WTC11 (cell line): ENCODE data around the gene GPR155. TPM values are rescaled to one million over a fixed set of nuclear protein-coding genes. Genes with fewer than 3 reads are reported as not detected.
"Not testable (repeated sequence)": the region's sequence is repeated elsewhere in the genome, so short reads cannot be mapped to it uniquely, and the experiment has no call there.

Source experiments
- ATAC-seq: fragments of 200-7000 bp; cut with Tn5 transposase; 2 replicates; pipeline ENCODE4 v1.10.0; 2021; ENCODE audit warnings: mild to moderate bottlenecking, moderate library complexity
- CTCF ChIA-PET: fragments of 300-600 bp; sonication (Branson Sonifier 250); formaldehyde crosslinking; loops from one replicate; lab custom pipeline; 2021; ENCODE audit warnings: antibody characterized with exemption; lab: Charles Lee
- POLR2A ChIA-PET: fragments of 350-600 bp; sonication (Branson Sonifier 250); formaldehyde crosslinking; loops from one replicate; lab custom pipeline; 2021; ENCODE audit warnings: antibody characterized with exemption; lab: Charles Lee
- DNase-seq: peaks from one replicate; pipeline ENCODE4 v3.0.0; 2021; ENCODE audit warnings: low spot score
- H3K27ac Mint-ChIP-seq: 2 replicates; pipeline ENCODE4 v1.8.0; 2021; ENCODE audit warnings: mixed read lengths
- H3K27me3 Mint-ChIP-seq: 2 replicates; pipeline ENCODE4 v1.8.0; 2021; ENCODE audit warnings: low read depth, mild to moderate bottlenecking, moderate library complexity, mixed read lengths
- H3K36me3 Mint-ChIP-seq: 2 replicates; pipeline ENCODE4 v1.8.0; 2021; ENCODE audit warnings: mixed read lengths
- H3K4me1 Mint-ChIP-seq: 2 replicates; pipeline ENCODE4 v1.8.0; 2022; ENCODE audit warnings: mixed read lengths
- H3K4me3 Mint-ChIP-seq: 2 replicates; pipeline ENCODE4 v1.8.0; 2021; ENCODE audit warnings: mild to moderate bottlenecking, moderate library complexity, mixed read lengths
- H3K9me3 Mint-ChIP-seq: 2 replicates; pipeline ENCODE4 v1.8.0; 2021; ENCODE audit warnings: mixed read lengths
- AFF4 ChIP-seq: sonication (generic); formaldehyde crosslinking; IDR thresholded peaks from 2 replicates; pipeline ENCODE4 v1.8.1; 2023; ENCODE audit warnings: mild to moderate bottlenecking, missing genetic modification reagents, borderline replicate concordance
- CBFB ChIP-seq: sonication (generic); formaldehyde crosslinking; IDR thresholded peaks from 2 replicates; pipeline ENCODE4 v1.8.1; 2022; ENCODE audit warnings: mild to moderate bottlenecking, low read depth, missing genetic modification reagents
- CTCF ChIP-seq: fragments of 200-600 bp; IDR thresholded peaks from 2 replicates; pipeline ENCODE4 v1.8.0; 2022; ENCODE audit warnings: antibody characterized with exemption
- EMX1 ChIP-seq: fragments of 250-450 bp; sonication (Bioruptor Pico); IDR thresholded peaks from 2 replicates; pipeline ENCODE4 v1.8.0; 2021; ENCODE audit warnings: mild to moderate bottlenecking
- ESRRA ChIP-seq: sonication (generic); formaldehyde crosslinking; IDR thresholded peaks from 2 replicates; pipeline ENCODE4 v1.8.1; 2022; ENCODE audit warnings: mild to moderate bottlenecking, missing genetic modification reagents, borderline replicate concordance
- MXD4 ChIP-seq: fragments of 250-450 bp; sonication (Bioruptor Pico); IDR thresholded peaks from 2 replicates; pipeline ENCODE4 v1.8.0; 2021; ENCODE audit warnings: mild to moderate bottlenecking, moderate library complexity, borderline replicate concordance
- MYBL2 ChIP-seq: sonication (generic); formaldehyde crosslinking; IDR thresholded peaks from 2 replicates; pipeline ENCODE4 v1.8.1; 2023; ENCODE audit warnings: mild to moderate bottlenecking, moderate library complexity, missing genetic modification reagents
- NR2C2 ChIP-seq: sonication (generic); formaldehyde crosslinking; IDR thresholded peaks from 2 replicates; pipeline ENCODE4 v1.8.0; 2022; ENCODE audit warnings: mild to moderate bottlenecking, missing genetic modification reagents
- ZBTB21 ChIP-seq: sonication (generic); formaldehyde crosslinking; IDR thresholded peaks from 2 replicates; pipeline ENCODE4 v1.8.1; 2023; ENCODE audit warnings: mild to moderate bottlenecking, missing genetic modification reagents, borderline replicate concordance
- ZNF396 ChIP-seq: fragments of 250-450 bp; sonication (Bioruptor Pico); IDR thresholded peaks from 2 replicates; pipeline ENCODE4 v1.8.0; 2021; ENCODE audit warnings: mild to moderate bottlenecking, moderate library complexity, borderline replicate concordance
- total RNA-seq: library from RNA; stranded (reverse); gene quantifications from 3 replicates; pipeline ENCODE4 v1.2.3, GENCODE V29; 2021
- TF ChIP-seq, protein P1 (sequence below): sonication (generic); formaldehyde crosslinking; IDR thresholded peaks from 2 replicates; pipeline ENCODE4 v1.8.1; 2023; ENCODE audit warnings: mild to moderate bottlenecking, moderate library complexity, missing genetic modification reagents
- TF ChIP-seq, protein P2 (sequence below): sonication (generic); formaldehyde crosslinking; IDR thresholded peaks from 2 replicates; pipeline ENCODE4 v1.8.1; 2023; ENCODE audit warnings: mild to moderate bottlenecking, missing genetic modification reagents
- TF ChIP-seq, protein P3 (sequence below): sonication (generic); formaldehyde crosslinking; IDR thresholded peaks from 2 replicates; pipeline ENCODE4 v1.8.1; 2022; ENCODE audit warnings: mild to moderate bottlenecking, missing genetic modification reagents, moderate library complexity, borderline replicate concordance
- TF ChIP-seq, protein P4 (sequence below): sonication (generic); formaldehyde crosslinking; conservative IDR thresholded peaks from 2 replicates; pipeline ENCODE4 v1.8.1; 2023; ENCODE audit warnings: mild to moderate bottlenecking, low read depth, missing genetic modification reagents, moderate library complexity

The GPR155 gene
- total RNA-seq, 1 experiment from 2014 or later, result 0.74 TPM

- TF ChIP-seq, protein P1, sequence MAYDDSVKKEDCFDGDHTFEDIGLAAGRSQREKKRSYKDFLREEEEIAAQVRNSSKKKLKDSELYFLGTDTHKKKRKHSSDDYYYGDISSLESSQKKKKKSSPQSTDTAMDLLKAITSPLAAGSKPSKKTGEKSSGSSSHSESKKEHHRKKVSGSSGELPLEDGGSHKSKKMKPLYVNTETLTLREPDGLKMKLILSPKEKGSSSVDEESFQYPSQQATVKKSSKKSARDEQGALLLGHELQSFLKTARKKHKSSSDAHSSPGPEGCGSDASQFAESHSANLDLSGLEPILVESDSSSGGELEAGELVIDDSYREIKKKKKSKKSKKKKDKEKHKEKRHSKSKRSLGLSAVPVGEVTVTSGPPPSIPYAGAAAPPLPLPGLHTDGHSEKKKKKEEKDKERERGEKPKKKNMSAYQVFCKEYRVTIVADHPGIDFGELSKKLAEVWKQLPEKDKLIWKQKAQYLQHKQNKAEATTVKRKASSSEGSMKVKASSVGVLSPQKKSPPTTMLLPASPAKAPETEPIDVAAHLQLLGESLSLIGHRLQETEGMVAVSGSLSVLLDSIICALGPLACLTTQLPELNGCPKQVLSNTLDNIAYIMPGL, result no peak
Measured at GRCh38 chr2:174485788-174486562, 854 bp downstream of the GPR155 start (continued).

- ATAC-seq, POLR2A ChIA-PET, H3K4me1 Mint-ChIP-seq, H3K36me3 Mint-ChIP-seq, H3K4me3 Mint-ChIP-seq, DNase-seq, H3K27ac Mint-ChIP-seq, H3K9me3 Mint-ChIP-seq: not testable (repeated sequence)
- H3K27me3 Mint-ChIP-seq, result peaks cover 35% of the 10 kb centered on the region
- CTCF ChIA-PET, result interaction anchor here (1.7 to 4.0 kb wide), 3 partner anchors 22 to 118 kb away, joined by 3 to 19 read pairs (median 15); no protein-coding TSS in a partner anchor
Measured at GRCh38 chr2:174485045-174485444, 1.8 kb downstream of the GPR155 start.

DNA sequence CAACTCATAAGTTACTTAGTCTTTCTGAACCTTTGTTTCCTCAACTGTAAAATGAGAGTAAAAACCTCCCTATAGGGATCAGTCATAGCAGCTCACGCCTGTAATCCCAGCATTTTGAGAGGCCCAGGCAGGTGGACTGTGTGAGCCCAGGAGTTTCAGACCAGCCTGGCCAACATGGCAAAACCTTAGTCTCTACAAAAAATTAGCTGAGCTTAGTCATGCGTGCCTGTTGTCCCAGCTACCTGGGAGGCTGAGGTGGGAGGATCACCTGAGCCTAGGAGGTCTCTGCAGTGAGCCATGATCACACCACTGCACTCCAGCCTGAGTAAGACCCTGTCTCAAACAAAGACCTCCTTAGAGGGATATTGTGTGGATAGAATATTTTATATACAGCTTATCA is 2.3 kb downstream of the GPR155 start:
- POLR2A ChIA-PET, result interaction anchor here (0.6 kb wide), 1 partner anchor 10 kb away, joined by 3 read pairs; no protein-coding TSS in a partner anchor
- H3K9me3 Mint-ChIP-seq, result peaks cover 8% of the 10 kb centered on the region; the same call in 1 of the 2 replicates
- CTCF ChIA-PET, result interaction anchor here (1.7 to 4.0 kb wide), 2 partner anchors 22 to 118 kb away, joined by 3 to 15 read pairs; no protein-coding TSS in a partner anchor
- DNase-seq (no peak), ATAC-seq (no peak)
- H3K27me3 Mint-ChIP-seq, result peaks cover 32% of the 10 kb centered on the region
- H3K4me1 Mint-ChIP-seq, result peaks cover 7% of the 10 kb centered on the region
- H3K4me3 Mint-ChIP-seq, result no peak overlapping the region
- H3K36me3 Mint-ChIP-seq, result 0 out of 2 replicates have a peak, but pooled peaks cover 3% of the 10 kb centered on the region
- no peak overlapping the region for H3K27ac Mint-ChIP-seq
- TF ChIP-seq, protein P2, sequence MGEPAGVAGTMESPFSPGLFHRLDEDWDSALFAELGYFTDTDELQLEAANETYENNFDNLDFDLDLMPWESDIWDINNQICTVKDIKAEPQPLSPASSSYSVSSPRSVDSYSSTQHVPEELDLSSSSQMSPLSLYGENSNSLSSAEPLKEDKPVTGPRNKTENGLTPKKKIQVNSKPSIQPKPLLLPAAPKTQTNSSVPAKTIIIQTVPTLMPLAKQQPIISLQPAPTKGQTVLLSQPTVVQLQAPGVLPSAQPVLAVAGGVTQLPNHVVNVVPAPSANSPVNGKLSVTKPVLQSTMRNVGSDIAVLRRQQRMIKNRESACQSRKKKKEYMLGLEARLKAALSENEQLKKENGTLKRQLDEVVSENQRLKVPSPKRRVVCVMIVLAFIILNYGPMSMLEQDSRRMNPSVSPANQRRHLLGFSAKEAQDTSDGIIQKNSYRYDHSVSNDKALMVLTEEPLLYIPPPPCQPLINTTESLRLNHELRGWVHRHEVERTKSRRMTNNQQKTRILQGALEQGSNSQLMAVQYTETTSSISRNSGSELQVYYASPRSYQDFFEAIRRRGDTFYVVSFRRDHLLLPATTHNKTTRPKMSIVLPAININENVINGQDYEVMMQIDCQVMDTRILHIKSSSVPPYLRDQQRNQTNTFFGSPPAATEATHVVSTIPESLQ (CRISPR knock-in tag), result no peak
- TF ChIP-seq MXD4 (CRISPR knock-in tag) (no peak), ZNF396 (CRISPR knock-in tag) (no peak), ESRRA (CRISPR knock-in tag) (no peak), NR2C2 (CRISPR knock-in tag) (no peak), CTCF (no peak), ZBTB21 (CRISPR knock-in tag) (no peak), CBFB (CRISPR knock-in tag) (no peak), EMX1 (CRISPR knock-in tag) (no peak), AFF4 (CRISPR knock-in tag) (no peak), MYBL2 (CRISPR knock-in tag) (no peak)
- TF ChIP-seq, protein P3, sequence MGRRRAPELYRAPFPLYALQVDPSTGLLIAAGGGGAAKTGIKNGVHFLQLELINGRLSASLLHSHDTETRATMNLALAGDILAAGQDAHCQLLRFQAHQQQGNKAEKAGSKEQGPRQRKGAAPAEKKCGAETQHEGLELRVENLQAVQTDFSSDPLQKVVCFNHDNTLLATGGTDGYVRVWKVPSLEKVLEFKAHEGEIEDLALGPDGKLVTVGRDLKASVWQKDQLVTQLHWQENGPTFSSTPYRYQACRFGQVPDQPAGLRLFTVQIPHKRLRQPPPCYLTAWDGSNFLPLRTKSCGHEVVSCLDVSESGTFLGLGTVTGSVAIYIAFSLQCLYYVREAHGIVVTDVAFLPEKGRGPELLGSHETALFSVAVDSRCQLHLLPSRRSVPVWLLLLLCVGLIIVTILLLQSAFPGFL (CRISPR knock-in tag), result no peak
- TF ChIP-seq, protein P4, sequence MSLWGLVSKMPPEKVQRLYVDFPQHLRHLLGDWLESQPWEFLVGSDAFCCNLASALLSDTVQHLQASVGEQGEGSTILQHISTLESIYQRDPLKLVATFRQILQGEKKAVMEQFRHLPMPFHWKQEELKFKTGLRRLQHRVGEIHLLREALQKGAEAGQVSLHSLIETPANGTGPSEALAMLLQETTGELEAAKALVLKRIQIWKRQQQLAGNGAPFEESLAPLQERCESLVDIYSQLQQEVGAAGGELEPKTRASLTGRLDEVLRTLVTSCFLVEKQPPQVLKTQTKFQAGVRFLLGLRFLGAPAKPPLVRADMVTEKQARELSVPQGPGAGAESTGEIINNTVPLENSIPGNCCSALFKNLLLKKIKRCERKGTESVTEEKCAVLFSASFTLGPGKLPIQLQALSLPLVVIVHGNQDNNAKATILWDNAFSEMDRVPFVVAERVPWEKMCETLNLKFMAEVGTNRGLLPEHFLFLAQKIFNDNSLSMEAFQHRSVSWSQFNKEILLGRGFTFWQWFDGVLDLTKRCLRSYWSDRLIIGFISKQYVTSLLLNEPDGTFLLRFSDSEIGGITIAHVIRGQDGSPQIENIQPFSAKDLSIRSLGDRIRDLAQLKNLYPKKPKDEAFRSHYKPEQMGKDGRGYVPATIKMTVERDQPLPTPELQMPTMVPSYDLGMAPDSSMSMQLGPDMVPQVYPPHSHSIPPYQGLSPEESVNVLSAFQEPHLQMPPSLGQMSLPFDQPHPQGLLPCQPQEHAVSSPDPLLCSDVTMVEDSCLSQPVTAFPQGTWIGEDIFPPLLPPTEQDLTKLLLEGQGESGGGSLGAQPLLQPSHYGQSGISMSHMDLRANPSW (CRISPR knock-in tag), result no peak
